ENCODE measurements around the gene FAM177A1.

GRCh38 chr14:35032562-35032961 is 13.5 kb upstream of the FAM177A1 start:
- TF ChIP-seq CTCF (IDR thresholded peaks at IDR 0.05; ENCODE audit: insufficient read depth, low read depth, low read length) = no peak
- TF ChIP-seq EZH2 (IDR thresholded peaks at IDR 0.05; ENCODE audit: insufficient read depth, low read length) = no peak

Data from astrocyte (in vitro differentiated cells and primary cell).